PC-3 (cell line): ENCODE measurements around the gene CAPG. TPM values are rescaled to one million over a fixed set of nuclear protein-coding genes. Genes with fewer than 3 reads are reported as not detected.

Experiments
- ATAC-seq: fragments of 200-7000 bp; cut with Tn5 transposase; 2 replicates; pipeline ENCODE4 v1.9.1; 2020; ENCODE audit warnings: mild to moderate bottlenecking, moderate library complexity
- BruUV-seq: library from RNA; stranded (reverse); fragments of 400-500 nt; replicated peaks from 2 replicates; lab custom pipeline; 2021; lab: Mats Ljungman, UMichigan
- CTCF ChIA-PET: fragments of 300-600 bp; sonication (Branson Sonifier 250); formaldehyde crosslinking; loops from one replicate; lab custom pipeline; 2022; ENCODE audit warnings: antibody characterized with exemption; lab: Charles Lee
- POLR2A ChIA-PET: fragments of 300-600 bp; sonication (Branson Sonifier 250); formaldehyde crosslinking; loops from one replicate; lab custom pipeline; 2022; ENCODE audit warnings: antibody characterized with exemption; ENCODE audit not compliant: unreplicated experiment; lab: Charles Lee
- DNase-seq: peaks from one replicate; pipeline ENCODE4 v3.0.0-alpha.2; 2015
- H2AFZ ChIP-seq: fragments of 300-600 bp; sonication (generic); 2 replicates; pipeline ENCODE4 v1.6.0; 2016; ENCODE audit warnings: antibody characterized with exemption, low read length
- H3F3A ChIP-seq: fragments of 300-600 bp; sonication (generic); one replicate; pipeline ENCODE4 v1.6.0; 2017; ENCODE audit warnings: antibody characterized with exemption, low read length, control low read depth, mild to moderate bottlenecking; ENCODE audit not compliant: unreplicated experiment
- H3K27ac ChIP-seq: fragments of 300-600 bp; sonication (generic); 2 replicates; pipeline ENCODE4 v1.5.1; 2016; ENCODE audit warnings: mild to moderate bottlenecking, low read length
- H3K27me3 ChIP-seq: fragments of 300-600 bp; sonication (generic); 2 replicates; pipeline ENCODE4 v1.6.1; 2016; ENCODE audit warnings: low read length, mixed read lengths
- H3K36me3 ChIP-seq: fragments of 300-600 bp; sonication (generic); 2 replicates; pipeline ENCODE4 v1.6.1; 2016; ENCODE audit warnings: low read depth, mixed run types, low read length, mixed read lengths
- H3K4me1 ChIP-seq: fragments of 300-600 bp; sonication (generic); 2 replicates; pipeline ENCODE4 v1.5.1; 2016; ENCODE audit warnings: low read length; ENCODE audit not compliant: insufficient read depth
- H3K4me2 ChIP-seq: fragments of 300-600 bp; sonication (generic); 2 replicates; pipeline ENCODE4 v1.6.0; 2016; ENCODE audit warnings: low read length
- H3K4me3 ChIP-seq: fragments of 300-600 bp; sonication (generic); 2 replicates; pipeline ENCODE4 v1.5.1; 2016; ENCODE audit warnings: mild to moderate bottlenecking, low read length, mixed read lengths
- H3K79me2 ChIP-seq: fragments of 300-600 bp; sonication (generic); 2 replicates; pipeline ENCODE4 v1.6.1; 2017; ENCODE audit warnings: low read length, mixed read lengths
- H3K9ac ChIP-seq: fragments of 300-600 bp; sonication (generic); 2 replicates; pipeline ENCODE4 v1.6.0; 2016; ENCODE audit warnings: mild to moderate bottlenecking, low read length
- H3K9me2 ChIP-seq: fragments of 300-600 bp; sonication (generic); replicated peaks from 2 replicates; pipeline ENCODE4 v1.6.1; 2016; ENCODE audit warnings: mixed run types, low read length, mixed read lengths
- H3K9me3 ChIP-seq: fragments of 300-600 bp; sonication (generic); 2 replicates; pipeline ENCODE4 v1.6.1; 2016; ENCODE audit warnings: low read length, mixed read lengths
- H4K20me1 ChIP-seq: fragments of 300-600 bp; sonication (generic); 2 replicates; pipeline ENCODE4 v1.6.1; 2016; ENCODE audit warnings: low read length, mixed read lengths
- EZH2 ChIP-seq: fragments of 300-600 bp; sonication (generic); IDR thresholded peaks from one replicate; pipeline ENCODE4 v1.6.1; 2017; ENCODE audit warnings: antibody characterized with exemption, mild to moderate bottlenecking, low read length; ENCODE audit not compliant: unreplicated experiment
- EZH2phosphoT487 ChIP-seq: fragments of 300-600 bp; sonication (generic); IDR thresholded peaks from 2 replicates; pipeline ENCODE4 v1.6.1; 2018; ENCODE audit warnings: mild to moderate bottlenecking, antibody characterized with exemption, low read length, borderline replicate concordance
- intact Hi-C: fragments of 100-400 bp; cut with micrococcal nuclease; formaldehyde crosslinking; loops from 2 replicates; pipeline ENCODE4 v1.9.0; 2023
- total RNA-seq: library from RNA; depleted of rRNA; stranded (reverse); fragments of >200 nt; gene quantifications from 2 replicates; pipeline ENCODE4 v1.2.3, GENCODE V29; 2014; rRNA removed
- TF ChIP-seq, protein P1 (sequence below): fragments of 300-600 bp; sonication (generic); conservative IDR thresholded peaks from 2 replicates; pipeline ENCODE4 v1.5.1; 2017; ENCODE audit warnings: antibody characterized with exemption, low read depth, mild to moderate bottlenecking, low read length

The CAPG gene
- total RNA-seq, 1 experiment from 2014 or later: 221 TPM

DNA sequence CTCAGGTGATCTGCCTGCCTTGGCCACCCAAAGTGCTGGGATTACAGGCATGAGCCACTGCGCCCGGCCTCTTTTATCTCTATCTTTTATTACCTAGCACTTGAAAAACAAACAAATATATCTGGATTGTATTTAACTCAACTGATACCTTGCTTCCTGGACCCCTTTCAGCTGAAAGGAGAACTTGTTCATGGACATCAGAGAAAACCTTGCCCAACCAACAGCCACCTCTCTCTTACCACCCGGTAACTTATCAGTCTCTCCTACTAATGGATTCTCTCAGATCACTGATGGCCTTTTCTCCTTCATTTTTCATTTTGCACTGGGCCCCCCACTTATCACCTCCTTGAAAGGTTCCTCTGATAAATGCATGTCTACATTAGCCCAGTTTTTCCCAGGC, 62.6 kb downstream of the CAPG start:
- Histone ChIP-seq H3K36me3 (peaks cover 53% of the 10 kb centered on the region), H3K27me3 (no peaks in the 10 kb centered on the region), H3K9ac (no peak overlapping the region), H3K4me2 (no peak overlapping the region), H3K79me2 (peaks cover 11% of the 10 kb centered on the region), H3K4me1 (peaks cover 2% of the 10 kb centered on the region; the same call in 1 of the 2 replicates), H2AFZ (no peak overlapping the region), H4K20me1 (peaks cover 1% of the 10 kb centered on the region; the same call in 1 of the 2 replicates), H3K4me3 (no peak overlapping the region), H3F3A (no peaks in the 10 kb centered on the region), H3K9me3 (no peaks in the 10 kb centered on the region), H3K9me2 (no peaks in the 10 kb centered on the region), H3K27ac (no peak overlapping the region)
- DNase-seq (no peak), ATAC-seq (no peak)
- TF ChIP-seq EZH2: no peak
- TF ChIP-seq EZH2phosphoT487: no peak
- TF ChIP-seq, protein P1, sequence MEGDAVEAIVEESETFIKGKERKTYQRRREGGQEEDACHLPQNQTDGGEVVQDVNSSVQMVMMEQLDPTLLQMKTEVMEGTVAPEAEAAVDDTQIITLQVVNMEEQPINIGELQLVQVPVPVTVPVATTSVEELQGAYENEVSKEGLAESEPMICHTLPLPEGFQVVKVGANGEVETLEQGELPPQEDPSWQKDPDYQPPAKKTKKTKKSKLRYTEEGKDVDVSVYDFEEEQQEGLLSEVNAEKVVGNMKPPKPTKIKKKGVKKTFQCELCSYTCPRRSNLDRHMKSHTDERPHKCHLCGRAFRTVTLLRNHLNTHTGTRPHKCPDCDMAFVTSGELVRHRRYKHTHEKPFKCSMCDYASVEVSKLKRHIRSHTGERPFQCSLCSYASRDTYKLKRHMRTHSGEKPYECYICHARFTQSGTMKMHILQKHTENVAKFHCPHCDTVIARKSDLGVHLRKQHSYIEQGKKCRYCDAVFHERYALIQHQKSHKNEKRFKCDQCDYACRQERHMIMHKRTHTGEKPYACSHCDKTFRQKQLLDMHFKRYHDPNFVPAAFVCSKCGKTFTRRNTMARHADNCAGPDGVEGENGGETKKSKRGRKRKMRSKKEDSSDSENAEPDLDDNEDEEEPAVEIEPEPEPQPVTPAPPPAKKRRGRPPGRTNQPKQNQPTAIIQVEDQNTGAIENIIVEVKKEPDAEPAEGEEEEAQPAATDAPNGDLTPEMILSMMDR: no peak
- ChIA-PET CTCF (no interaction called here), POLR2A (no interaction called here)
- intact Hi-C loops: no loop called here
- no TSS peak for BruUV-seq

Other genes starting within 250 kb of the CAPG start
- 48.9 and 67.3 TPM in 2 replicates for gene TGOLN2, start 82.4 kb downstream of the CAPG start, total RNA-seq
- gene RETSAT, start 55.8 kb downstream of the CAPG start, total RNA-seq: 39.1 and 50.8 TPM in 2 replicates
- gene ELMOD3, start 55.6 kb downstream of the CAPG start, total RNA-seq: 16.7 and 19.0 TPM in 2 replicates
- 0.12 TPM in 1 of 2 replicates, not detected in the other for gene SH2D6, start 8.3 kb upstream of the CAPG start, total RNA-seq
- 304 and 309 TPM in 2 replicates for gene MAT2A, start 128.8 kb upstream of the CAPG start, total RNA-seq
- gene GGCX, start 151.1 kb upstream of the CAPG start, total RNA-seq: 34.8 and 46.7 TPM in 2 replicates
- 141 and 142 TPM in 2 replicates for gene VAMP8, start 167.2 kb upstream of the CAPG start, total RNA-seq
- 0.40 TPM in 1 of 2 replicates, not detected in the other for gene VAMP5, start 174.1 kb upstream of the CAPG start, total RNA-seq
- 170 and 225 TPM in 2 replicates for gene RNF181, start 185.4 kb upstream of the CAPG start, total RNA-seq
- gene TMEM150A, start 192.3 kb upstream of the CAPG start, total RNA-seq: 3.9 and 4.9 TPM in 2 replicates
- gene C2orf68, start 201.7 kb upstream of the CAPG start, total RNA-seq: 26.6 and 27.6 TPM in 2 replicates
- gene USP39, start 205.8 kb upstream of the CAPG start, total RNA-seq: 179 and 278 TPM in 2 replicates